H1 (cell line): ENCODE measurements around the gene MGLL. TPM values are rescaled to one million over a fixed set of nuclear protein-coding genes. Genes with fewer than 3 reads are reported as not detected.

Experiments used
- CHD7 ChIP-seq: fragments of 300-600 bp; sonication (generic); IDR thresholded peaks from 2 replicates; pipeline ENCODE4 v1.7.1; 2012; ENCODE audit warnings: low read length, moderate library complexity, mild to moderate bottlenecking, inconsistent platforms; ENCODE audit not compliant: insufficient replicate concordance
- polyA plus RNA-seq, 7 experiments: library from polyadenylated mRNA; depleted of rRNA in 3 of 7; stranded (reverse) in 5 of 7; unstranded in 2 of 7; fragments of >200 nt in 5 of 7; fragments of 200-250 nt in 2 of 7; gene quantifications; 1 replicate in 5 of 7; 2 replicates in 1 of 7; 4 replicates in 1 of 7; pipeline versions ENCODE4 v1.2.1 to v1.2.3, GENCODE V29; 2011 to 2013; ENCODE audit warnings: missing spikeins in 2 of 7, mixed read lengths in 2 of 7
- total RNA-seq: library from RNA; stranded (reverse); fragmentation: NEBNext Ultra II Directional; extraction: Animal tissue kit (Norgen Biotek cat#: 25700); gene quantifications from 2 replicates; pipeline ENCODE4 v1.2.1, GENCODE V29; 2021

The MGLL gene
- total and polyA plus RNA-seq, 2 of the 8 experiments (the other 6 are each of a cell fraction or from before 2014, with no cell fraction given) = 0.05 to 0.34 TPM

GRCh38 chr3:127693336-127693843 lies 128.9 kb downstream of the MGLL start (continued):
- TF ChIP-seq CHD7 = no peak
